Fibroblast of lung (primary cell): ENCODE measurements around the gene HINFP.

Experiments used
- CTCF ChIP-seq, 2 donors: IDR thresholded peaks in 1 of 2; conservative IDR thresholded peaks in 1 of 2; 1 replicate in 1 of 2; 2 replicates in 1 of 2; pipeline ENCODE4 v1.5.1; 2011 to 2012; ENCODE audit warnings: low read length in 2 of 2, control low read depth in 1 of 2, inconsistent platforms in 1 of 2, low read depth in 1 of 2, mild to moderate bottlenecking in 1 of 2
- EZH2 ChIP-seq: IDR thresholded peaks from 2 replicates; pipeline ENCODE4 v1.5.1; 2012; ENCODE audit warnings: low read length, control low read depth, mild to moderate bottlenecking; ENCODE audit errors: missing control alignments

DNA sequence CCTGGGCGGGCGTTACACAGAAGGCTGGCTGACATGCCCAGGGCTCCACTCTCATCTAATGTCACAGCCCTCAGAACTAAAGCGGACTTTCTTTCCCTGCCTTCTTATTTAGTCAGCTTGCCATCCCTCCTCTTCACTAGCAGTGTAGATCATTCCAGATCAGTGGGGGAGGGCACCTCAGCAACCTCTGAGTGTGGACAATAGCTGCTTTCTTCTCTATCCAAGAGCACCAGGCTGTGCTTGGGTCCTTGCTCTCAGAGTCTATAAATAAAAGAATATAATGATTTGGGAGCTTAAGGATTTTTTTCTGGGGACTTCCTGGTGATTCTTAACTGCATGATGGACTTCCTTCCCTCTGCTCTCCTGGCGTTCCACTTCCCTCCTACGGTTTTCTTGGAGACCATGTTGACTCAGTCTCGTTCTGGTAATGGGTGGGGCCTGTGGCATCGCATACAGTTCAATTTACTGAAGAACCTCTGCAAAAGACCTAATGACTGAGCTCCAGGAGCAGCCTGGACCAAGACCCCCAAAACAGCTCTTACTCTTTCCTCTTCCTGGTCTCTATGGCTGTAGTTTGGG lies 39.6 kb upstream of the HINFP start:
- TF ChIP-seq CTCF (conservative IDR thresholded peaks at IDR 0.05 in 1 of 2, IDR thresholded peaks at IDR 0.05 in 1 of 2; ENCODE audit: low read depth in 1 of 2, low read length in 2 of 2), result no peak
- TF ChIP-seq EZH2, result no peak
